Measurements from ENCODE around the gene MTG2.
"Not testable (repeated sequence)": the region's sequence is repeated elsewhere in the genome, so short reads cannot be mapped to it uniquely, and the experiment has no call there.

The MTG2 gene

DNA sequence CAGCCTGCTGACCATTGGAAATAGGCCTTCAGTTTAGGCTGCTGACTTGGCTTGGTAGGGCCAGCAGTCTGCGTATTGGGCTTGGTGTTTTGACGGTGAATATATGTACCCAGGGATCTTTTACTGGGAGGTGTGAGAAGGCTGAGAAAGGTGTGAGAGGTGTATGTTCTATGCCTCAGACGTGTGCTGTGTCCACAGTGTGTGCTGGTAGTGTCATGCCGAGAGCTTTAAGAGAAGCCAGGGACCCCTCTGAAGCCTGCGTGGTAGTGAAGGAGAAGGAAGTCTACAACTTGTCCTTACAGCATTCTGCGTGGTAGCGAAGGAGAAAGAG lies 37.2 kb upstream of the MTG2 start:
- DNase-seq: no peak

DNA sequence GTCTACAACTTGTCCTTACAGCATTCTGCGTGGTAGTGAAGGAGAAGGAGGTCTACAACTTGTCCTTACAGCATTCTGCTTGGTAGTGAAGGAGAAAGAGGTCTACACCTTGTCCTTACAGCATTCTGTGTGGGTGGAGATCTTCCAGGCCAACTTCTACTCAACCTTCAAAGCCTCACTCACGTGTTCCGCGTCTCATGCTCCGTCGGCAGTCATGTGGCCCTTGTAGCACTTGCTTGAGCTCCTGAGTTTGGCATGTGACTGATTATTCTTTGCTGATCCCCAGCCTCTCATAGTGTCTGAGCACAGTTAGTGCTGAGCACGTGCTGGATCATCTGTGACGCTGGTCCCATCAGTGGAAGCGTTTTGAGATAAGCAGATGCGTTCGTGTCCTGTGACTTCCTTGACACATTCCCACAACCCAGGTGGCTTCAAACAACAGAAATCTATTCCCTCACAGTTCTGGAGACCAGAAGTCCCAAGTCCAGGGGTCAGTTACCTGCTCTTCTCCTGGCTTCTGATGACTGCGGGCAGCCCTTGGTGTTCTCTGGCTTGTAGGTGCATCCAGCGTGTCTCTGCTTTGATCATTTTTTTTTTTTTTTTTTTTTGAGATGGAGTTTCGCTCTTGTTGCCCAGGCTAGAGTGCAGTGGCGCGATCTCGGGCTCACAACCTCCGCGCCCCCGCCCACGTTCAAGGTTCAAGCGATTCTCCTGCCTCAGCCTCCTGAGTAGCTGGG lies 36.6 kb upstream of the MTG2 start:
- DNase-seq: no peak

DNA sequence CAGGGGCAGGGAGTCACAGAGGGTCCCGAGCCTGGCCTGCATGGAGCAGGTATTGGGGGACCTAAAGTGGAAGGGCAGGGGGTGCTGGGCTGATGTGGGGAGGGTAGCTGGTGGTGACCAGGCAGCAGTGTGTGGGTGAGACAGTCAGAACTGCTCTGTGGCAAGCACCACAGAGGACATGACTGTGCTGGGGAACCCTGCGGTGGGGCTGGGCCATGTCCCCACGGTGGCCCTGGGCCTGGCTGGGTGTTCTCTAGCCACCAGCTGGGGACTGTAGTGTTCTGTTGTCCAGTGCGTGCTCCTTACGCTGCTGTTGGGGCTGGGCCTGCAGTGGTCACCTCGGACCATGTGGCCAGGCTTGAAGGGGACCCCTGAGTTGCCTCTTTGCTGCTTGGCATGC lies 35.7 kb upstream of the MTG2 start:
- DNase-seq: no peak

DNA sequence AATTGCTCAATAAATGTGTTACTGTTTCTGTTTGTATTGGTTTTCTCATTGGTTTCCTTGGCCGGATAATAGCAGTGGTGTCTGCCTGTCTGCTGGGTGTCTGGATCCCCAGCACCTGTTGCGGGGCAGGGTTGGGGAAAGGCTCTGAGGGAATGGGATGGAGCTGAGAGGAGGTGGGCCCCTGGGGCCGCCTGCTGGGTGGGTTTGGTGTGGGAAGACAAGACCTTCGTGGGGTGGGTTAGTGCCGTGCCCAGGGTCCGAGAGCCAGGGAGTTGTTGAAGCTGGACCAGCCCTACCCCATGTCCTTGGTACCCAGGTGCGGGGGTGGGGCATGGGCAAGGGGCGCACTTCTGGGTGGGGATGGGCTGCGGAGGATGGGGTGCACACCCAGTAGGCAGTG lies 35.3 kb upstream of the MTG2 start:
- no peak for DNase-seq

GRCh38 chr20:62148383-62148782 lies 34.4 kb upstream of the MTG2 start:
- DNase-seq: not testable (repeated sequence)

GRCh38 chr20:62148908-62149314 lies 33.9 kb upstream of the MTG2 start:
- DNase-seq: no peak

DNA sequence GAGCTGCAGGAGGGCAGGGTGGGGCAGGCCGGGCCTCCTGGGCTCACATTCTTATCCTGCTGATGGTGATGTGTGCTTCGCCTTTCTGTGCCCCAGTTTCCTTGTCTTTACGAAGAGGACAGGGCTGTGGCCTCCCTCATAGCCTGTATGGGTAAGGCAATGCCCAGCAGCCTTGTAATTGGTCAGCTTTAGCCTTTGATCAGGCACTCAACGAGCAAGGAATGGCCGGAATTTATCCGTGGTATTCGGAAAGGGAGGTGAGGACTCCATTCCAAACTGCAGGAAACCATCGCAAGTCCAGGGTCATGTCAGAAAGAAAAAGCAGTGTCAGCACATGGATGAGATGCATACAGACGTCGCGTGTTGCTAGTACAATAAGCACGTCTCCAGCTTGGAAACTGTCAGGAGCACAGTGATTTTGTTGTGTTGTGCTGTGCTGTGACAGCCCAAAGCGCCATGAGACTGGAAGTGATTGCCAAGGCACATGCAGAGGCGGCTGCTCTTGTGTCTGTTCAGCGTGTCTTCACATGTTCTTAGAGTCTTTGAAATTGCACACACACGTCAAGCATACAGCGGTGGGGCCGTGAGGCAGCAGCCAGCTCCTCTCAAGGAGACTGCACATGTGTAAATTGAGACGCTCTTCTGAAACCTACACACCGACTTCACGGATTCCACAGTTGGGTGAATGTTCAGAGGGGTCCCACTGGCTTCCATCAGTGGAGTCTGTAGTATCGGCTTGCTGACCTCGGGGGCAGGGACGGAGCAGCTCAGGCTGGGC lies 33.1 kb upstream of the MTG2 start:
- peak in 21 of 56 donors; percentile 6 to 50 (median 28) for DNase-seq

DNA sequence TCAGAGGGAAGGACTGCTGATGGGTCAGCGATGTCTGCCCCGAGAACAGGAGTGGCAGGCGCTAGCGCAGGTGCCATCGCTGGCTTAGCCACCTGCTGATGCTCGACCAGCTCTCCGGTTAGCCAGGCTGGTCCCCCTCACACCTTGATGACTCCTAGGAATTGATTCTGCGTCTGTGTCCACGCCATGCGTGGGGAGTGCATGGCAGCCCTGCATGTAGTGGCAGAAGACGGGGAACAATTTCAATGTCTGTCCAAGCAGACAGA lies 32.6 kb upstream of the MTG2 start:
- no peak for DNase-seq

DNA sequence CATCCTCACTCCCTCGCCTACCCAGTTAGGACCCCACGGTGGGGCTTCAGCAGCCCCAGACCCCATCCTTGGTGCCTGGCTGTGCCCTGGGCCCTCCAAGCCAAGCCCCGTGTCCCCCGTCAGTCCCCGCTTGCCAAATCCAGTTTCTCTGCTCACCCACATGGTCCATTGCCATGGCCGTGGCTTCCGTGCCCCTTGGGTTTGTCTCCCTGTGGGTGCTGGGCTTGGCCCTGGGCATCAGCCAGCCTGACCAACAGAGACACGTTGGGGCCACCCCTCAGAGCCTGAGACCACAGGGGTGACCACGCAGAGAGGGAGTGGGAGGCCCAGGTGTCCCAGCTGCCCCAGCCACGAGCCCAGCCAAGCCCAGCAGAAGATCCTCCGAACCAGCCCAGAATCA lies 31.6 kb upstream of the MTG2 start:
- DNase-seq: no peak

- DNase-seq: no peak
Measured at GRCh38 chr20:62151835-62152364, 30.9 kb upstream of the MTG2 start.

DNA sequence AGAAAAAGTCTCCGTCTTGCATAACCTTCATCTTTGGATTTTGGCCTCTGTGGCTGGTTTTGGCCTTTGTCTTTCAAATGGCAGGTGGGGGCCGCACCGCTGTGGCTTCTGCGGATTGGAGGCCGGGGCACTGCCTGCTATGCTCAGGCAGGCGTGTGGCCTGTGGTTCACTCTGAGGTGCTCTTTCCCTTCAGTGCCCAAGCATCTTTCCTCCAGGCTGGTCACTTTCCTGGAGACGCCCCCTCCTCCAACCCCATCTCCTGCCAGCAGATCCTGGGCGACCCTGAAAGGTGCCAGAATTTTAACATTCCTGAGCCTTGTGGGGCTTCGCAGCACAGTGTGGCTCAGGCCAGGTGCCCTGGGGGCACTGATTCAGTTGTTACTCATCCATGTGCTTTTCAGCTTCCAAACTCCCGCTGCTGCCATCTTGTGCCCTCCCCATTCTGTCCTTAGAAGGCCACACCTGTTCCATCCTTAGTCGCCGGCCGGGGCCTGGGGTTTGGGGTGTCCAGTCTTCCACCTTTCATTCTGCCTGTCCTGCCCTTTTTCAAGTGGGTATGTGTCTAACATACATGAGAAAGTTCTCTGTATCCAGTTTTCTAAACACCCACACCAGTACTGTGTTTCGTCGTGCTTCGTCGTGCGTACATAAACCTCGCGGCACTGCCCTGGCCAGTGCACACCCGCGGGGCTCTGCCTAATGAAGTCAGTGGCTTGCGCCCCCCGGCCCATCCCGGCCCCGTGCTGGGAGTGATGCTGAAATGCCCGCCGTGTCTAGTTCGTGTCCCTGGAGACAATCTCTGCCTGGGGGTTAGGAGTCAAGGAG lies 27.2 kb upstream of the MTG2 start:
- no peak for DNase-seq

DNA sequence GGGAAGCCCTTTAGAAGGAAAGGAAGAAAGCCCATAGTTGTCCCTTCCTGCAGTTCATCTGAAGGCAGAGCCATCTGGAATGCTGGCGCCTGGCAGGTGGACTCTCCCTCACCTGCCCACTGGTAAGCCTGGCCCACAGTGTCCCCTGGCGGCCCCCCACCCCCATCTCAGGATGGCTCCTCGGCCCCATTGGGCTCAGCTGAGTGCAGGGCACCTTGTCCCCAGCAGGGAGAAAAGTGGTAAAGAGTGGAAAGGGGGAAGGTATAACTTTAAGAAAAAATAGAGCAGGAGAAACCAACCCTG lies 26.6 kb upstream of the MTG2 start:
- no peak for DNase-seq

- DNase-seq: peak in 25 of 56 donors; percentile 6 to 64 (median 26)
Measured at GRCh38 chr20:62156592-62157386, 26.0 kb upstream of the MTG2 start.

GRCh38 chr20:62157387-62158087 lies 25.3 kb upstream of the MTG2 start:
- no peak for DNase-seq

DNA sequence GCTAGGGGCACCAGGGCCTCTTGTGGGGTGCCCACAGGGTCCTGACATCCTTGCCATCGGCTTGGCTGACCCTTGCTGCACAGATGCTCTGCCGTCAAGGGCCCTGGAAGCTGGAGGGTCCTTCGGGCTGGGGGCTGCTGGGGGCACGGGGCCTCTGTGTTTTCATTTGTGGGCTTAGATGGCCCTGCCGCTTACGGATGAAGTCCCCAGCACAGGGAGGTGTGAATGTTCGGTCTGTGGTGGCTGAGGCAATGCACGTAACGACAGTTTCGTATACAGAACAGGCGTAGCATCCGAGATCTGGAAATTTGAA lies 24.8 kb upstream of the MTG2 start:
- DNase-seq: no peak

GRCh38 chr20:62158541-62158940 lies 24.3 kb upstream of the MTG2 start:
- no peak for DNase-seq

GRCh38 chr20:62159052-62159451 lies 23.8 kb upstream of the MTG2 start:
- DNase-seq: no peak

DNA sequence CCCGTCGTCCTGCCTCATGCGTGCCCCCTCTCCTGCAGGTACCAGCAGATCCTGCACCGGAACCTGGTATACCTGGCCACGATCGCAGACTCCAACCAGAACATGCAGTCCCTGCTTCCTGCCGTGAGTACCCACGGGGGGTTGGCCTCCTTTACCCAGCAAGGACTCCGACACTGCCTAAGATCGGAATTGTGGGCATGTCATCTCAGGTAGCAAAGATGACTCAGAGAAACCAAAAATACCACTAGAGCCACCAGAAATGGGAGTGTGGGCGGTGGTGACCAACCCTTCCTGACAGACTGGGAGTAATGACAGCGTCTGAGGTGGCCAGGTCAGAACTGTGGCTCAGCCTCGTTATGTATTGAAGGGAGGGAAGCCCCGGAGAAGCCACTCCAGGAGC lies 23.0 kb upstream of the MTG2 start:
- peak in 1 of 56 donors; percentile 9 for DNase-seq

DNA sequence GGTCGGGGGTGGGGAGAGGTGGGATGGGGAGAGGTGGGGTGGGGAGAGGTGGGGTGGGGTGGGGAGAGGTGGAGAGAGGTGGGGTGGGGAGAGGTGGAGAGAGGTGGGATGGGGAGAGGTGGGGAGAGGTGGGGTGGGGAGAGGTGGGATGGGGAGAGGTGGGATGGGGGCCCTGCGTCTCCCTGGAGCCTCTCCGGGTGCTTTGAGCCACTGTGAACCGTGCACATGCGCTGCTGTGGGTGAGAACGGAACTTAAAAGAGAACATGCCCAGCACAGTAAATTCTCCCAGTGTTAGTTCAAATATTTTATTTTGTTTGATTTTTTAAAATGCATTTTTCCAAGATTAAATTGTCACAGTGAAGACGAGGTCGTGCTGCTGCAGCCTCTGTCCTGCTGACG lies 22.6 kb upstream of the MTG2 start:
- no peak for DNase-seq

DNA sequence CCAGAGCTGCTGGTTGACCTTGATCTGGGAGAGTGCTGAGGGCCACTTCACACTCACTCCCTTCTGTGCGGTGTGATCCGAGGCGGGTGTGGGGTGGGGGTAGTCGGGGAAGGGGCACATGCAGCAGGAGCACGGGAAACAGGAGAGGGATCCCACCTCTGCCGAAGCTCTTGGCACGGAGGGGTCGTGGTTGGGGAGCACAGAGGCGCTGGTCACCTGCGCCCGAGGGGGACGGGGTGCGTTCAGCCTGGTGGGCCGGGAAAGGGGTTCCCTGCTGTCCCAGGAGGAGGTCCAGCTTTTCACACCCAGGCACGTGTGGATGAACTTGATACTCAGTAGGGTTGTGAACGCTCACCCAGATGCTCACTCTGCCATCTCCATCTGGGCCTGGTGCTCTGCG lies 22.0 kb upstream of the MTG2 start:
- DNase-seq: no peak

- no peak for DNase-seq
Measured at GRCh38 chr20:62161347-62161746, 21.5 kb upstream of the MTG2 start.

Data from nucleus accumbens (tissue), 56 donors.